Measurements from ENCODE around the gene ATRN. TPM values are rescaled to one million over a fixed set of nuclear protein-coding genes. Genes with fewer than 3 reads are reported as not detected.

The ATRN gene
- total and polyA plus RNA-seq, 2 of the 8 experiments (the other 6 are each of a cell fraction or from before 2014, with no cell fraction given) = 12.0 to 17.4 TPM

DNA sequence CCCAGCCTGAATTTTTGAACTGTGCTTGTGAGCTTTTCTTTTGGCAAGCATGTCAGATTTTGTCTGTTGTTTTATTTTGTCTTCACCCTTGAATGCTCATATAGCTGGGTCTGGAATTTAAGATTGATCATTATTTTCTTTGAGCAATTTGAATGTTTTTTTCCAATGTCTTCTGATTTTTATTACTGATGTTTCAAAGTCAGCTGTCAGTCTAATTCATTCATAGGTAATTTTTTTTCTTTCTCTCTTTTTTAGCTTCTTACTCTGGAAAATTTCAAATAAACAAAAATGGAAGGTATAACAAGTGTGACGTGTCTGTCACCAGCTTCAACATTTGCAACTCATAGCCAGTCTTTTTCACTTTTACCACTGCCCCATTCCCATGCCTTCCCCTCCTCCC, 15.1 kb downstream of the ATRN start:
- Histone ChIP-seq H2AFZ (ENCODE audit: low read length) (no peak overlapping the region), H3K18ac (ENCODE audit: extremely low read depth, low read length) (no peak overlapping the region), H2BK15ac (ENCODE audit: low read length) (no peak overlapping the region), H3K4ac (replicated peaks; ENCODE audit: insufficient read length, low read depth, low read length) (no peak overlapping the region), H4K91ac (replicated peaks; ENCODE audit: insufficient read length, low read length) (no peak overlapping the region), H2BK20ac (ENCODE audit: low read length) (no peak overlapping the region), H2BK12ac (ENCODE audit: low read depth, low read length) (no peak overlapping the region), H3K27me3 (replicated peaks in 1 of 4; ENCODE audit: control insufficient read depth in 3 of 4, extremely low read depth in 1 of 4, insufficient read depth in 3 of 4, low read length in 3 of 4) (no peaks in the 10 kb centered on the region), H2AK5ac (ENCODE audit: low read depth, low read length) (no peak overlapping the region), H3K27ac (ENCODE audit: low read depth, low read length) (no peak overlapping the region), H3K79me2 (ENCODE audit: control insufficient read depth in 1 of 2, insufficient read depth in 2 of 2, low read length in 2 of 2) (no peaks in the 10 kb centered on the region), H3K36me3 (ENCODE audit: control insufficient read depth in 2 of 4, insufficient read depth in 4 of 4, low read length in 3 of 4) (no peaks in the 10 kb centered on the region; a peak in 1 of 8 replicates), H4K5ac (ENCODE audit: insufficient read length, low read depth, low read length) (no peak overlapping the region), H3K79me1 (ENCODE audit: low read depth, low read length) (no peaks in the 10 kb centered on the region), H3K4me3 (ENCODE audit: extremely low read depth in 1 of 4, insufficient read depth in 2 of 4, low read depth in 3 of 4, low read length in 4 of 4) (no peak overlapping the region), H3K56ac (replicated peaks; ENCODE audit: insufficient read length, low read depth, low read length) (no peak overlapping the region), H2BK5ac (ENCODE audit: low read depth, low read length) (no peak overlapping the region), H4K8ac (ENCODE audit: extremely low read depth, insufficient read depth, low read length) (no peak overlapping the region), H3K23ac (ENCODE audit: insufficient read length) (no peak overlapping the region), H3K9me3 (ENCODE audit: insufficient read depth in 2 of 2, low read depth in 1 of 2, low read length in 1 of 2) (peaks cover 6% of the 10 kb centered on the region in 2 experiments; a peak in 1 of 4 replicates), H4K20me1 (replicated peaks in 1 of 2; ENCODE audit: control insufficient read depth in 1 of 2, insufficient read depth in 2 of 2, low read length in 2 of 2) (peaks cover 0 to 1% of the 10 kb centered on the region in 2 experiments), H3K4me2 (ENCODE audit: insufficient read depth in 1 of 2, low read depth in 2 of 2, low read length in 2 of 2) (no peak overlapping the region), H3K23me2 (ENCODE audit: low read depth, low read length) (no peaks in the 10 kb centered on the region), H3K14ac (ENCODE audit: insufficient read length) (no peak overlapping the region), H3K9ac (replicated peaks in 1 of 4; ENCODE audit: extremely low read depth in 1 of 4, low read depth in 3 of 4, low read length in 3 of 4) (no peak overlapping the region), H2BK120ac (replicated peaks; ENCODE audit: low read depth, low read length) (no peak overlapping the region), H3K4me1 (replicated peaks in 1 of 4; ENCODE audit: control insufficient read depth in 3 of 4, insufficient read depth in 4 of 4, low read length in 3 of 4) (no peaks in the 10 kb centered on the region)
- DNase-seq (ENCODE audit: low read depth in 1 of 2, low spot score in 2 of 2) (no peak), FAIRE-seq (no peak)
- 79% methylated on average over 1 of the region's 1 CpG; no CpG with 5 or more reads in 1 of the 2 experiments for WGBS, 2 experiments (ENCODE audit: extremely low coverage in 1 of 2, insufficient coverage in 1 of 2, insufficient read length in 1 of 2, insufficient replicate concordance in 2 of 2, low coverage in 1 of 2, low lambda C conversion rate in 2 of 2, missing lambda C conversion rate in 1 of 2)
- no peak for TF ChIP-seq RNF2 (IDR thresholded peaks at IDR 0.05; ENCODE audit: borderline replicate concordance, low read depth, low read length, missing control alignments, poor library complexity, severe bottlenecking)
- TF ChIP-seq SAP30 (IDR thresholded peaks at IDR 0.05; ENCODE audit: insufficient read depth, insufficient replicate concordance, low read length) = no peak
- TF ChIP-seq GTF2F1 (IDR thresholded peaks at IDR 0.05; ENCODE audit: borderline replicate concordance, low read depth, low read length) = no peak
- POLR2A ChIA-PET (ENCODE audit: partially characterized antibody) = interaction anchor here (0.7 to 1.3 kb wide), 2 partner anchors 14 to 16 kb away, joined by 3 read pairs; no protein-coding TSS in a partner anchor
- CTCF ChIA-PET (ENCODE audit: partially characterized antibody) = interaction anchor here (1.1 kb wide), 1 partner anchor 191 kb away, joined by 3 read pairs; no protein-coding TSS in a partner anchor

Measured in H1 (cell line).